Lower lobe of right lung (tissue), 2 donors: ENCODE measurements around the gene NTSR1. TPM values are rescaled to one million over a fixed set of nuclear protein-coding genes. Genes with fewer than 3 reads are reported as not detected.

Source experiments
- ATAC-seq, 2 donors: fragments of 200-7000 bp; cut with Tn5 transposase; one replicate each; pipeline ENCODE4 v1.9.1; 2020 to 2022; ENCODE audit warnings: mild to moderate bottlenecking in 2 of 2, moderate library complexity in 2 of 2
- DNase-seq: peaks from one replicate; pipeline ENCODE4 v3.0.0-alpha.2; 2020
- H3K27ac ChIP-seq: fragments of 200-600 bp; one replicate; pipeline ENCODE4 v1.8.0; 2022
- H3K27me3 ChIP-seq: fragments of 200-600 bp; one replicate; pipeline ENCODE4 v1.8.0; 2022; ENCODE audit warnings: low read depth
- H3K36me3 ChIP-seq: fragments of 200-600 bp; one replicate; pipeline ENCODE4 v1.8.0; 2022; ENCODE audit warnings: mild to moderate bottlenecking
- H3K4me1 ChIP-seq: fragments of 200-600 bp; one replicate; pipeline ENCODE4 v1.8.0; 2022
- H3K4me3 ChIP-seq: fragments of 200-600 bp; one replicate; pipeline ENCODE4 v1.8.0; 2022; ENCODE audit warnings: mild to moderate bottlenecking
- H3K9me3 ChIP-seq: fragments of 200-600 bp; one replicate; pipeline ENCODE4 v1.8.0; 2022
- intact Hi-C: fragments of 100-400 bp; cut with DNase I; formaldehyde crosslinking; loops from one replicate; pipeline ENCODE4 v1.11.0; 2022
- total RNA-seq: library from RNA; stranded (reverse); fragmentation: NEBNext Ultra II Directional; extraction: Animal tissue kit (Norgen Biotek cat#: 25700); gene quantifications from one replicate; pipeline ENCODE4 v1.2.1, GENCODE V29; 2021
- TF ChIP-seq, protein P1 (sequence below): fragments of 200-600 bp; IDR thresholded peaks from one replicate; pipeline ENCODE4 v1.8.0; 2022; ENCODE audit warnings: antibody characterized with exemption, mild to moderate bottlenecking
- donor health status: DM: no; HTN: yes; CAD: no; lungs with severe emphysema.

The NTSR1 gene
- total RNA-seq, 1 donor from 2014 or later, result not detected

DNA sequence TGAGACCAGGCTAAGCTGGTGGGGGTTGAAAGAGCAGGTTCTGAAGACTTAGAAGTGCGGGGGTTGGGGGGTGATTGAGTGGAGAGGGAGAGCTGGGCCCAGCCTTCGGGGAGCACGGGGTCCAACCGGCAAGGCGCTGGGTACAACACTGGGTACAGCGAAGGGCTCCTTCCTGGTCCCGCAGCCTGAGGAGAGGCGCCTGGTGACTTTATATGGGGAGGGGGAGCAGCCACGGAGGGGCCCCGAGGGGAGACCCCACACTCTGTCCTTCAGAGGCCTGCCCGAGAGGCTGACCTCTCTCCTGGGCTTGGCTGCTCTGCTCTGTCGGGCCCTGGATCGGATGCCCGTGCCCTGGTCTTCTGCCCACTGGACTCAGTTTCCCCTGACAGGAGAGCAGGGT lies 10.4 kb upstream of the NTSR1 start:
- Histone ChIP-seq H3K9me3 (no peaks in the 10 kb centered on the region), H3K27ac (no peak overlapping the region), H3K27me3 (peaks cover 22% of the 10 kb centered on the region), H3K36me3 (no peaks in the 10 kb centered on the region), H3K4me3 (no peak overlapping the region), H3K4me1 (peaks cover 4% of the 10 kb centered on the region)
- ATAC-seq, result no peak
- TF ChIP-seq, protein P1, sequence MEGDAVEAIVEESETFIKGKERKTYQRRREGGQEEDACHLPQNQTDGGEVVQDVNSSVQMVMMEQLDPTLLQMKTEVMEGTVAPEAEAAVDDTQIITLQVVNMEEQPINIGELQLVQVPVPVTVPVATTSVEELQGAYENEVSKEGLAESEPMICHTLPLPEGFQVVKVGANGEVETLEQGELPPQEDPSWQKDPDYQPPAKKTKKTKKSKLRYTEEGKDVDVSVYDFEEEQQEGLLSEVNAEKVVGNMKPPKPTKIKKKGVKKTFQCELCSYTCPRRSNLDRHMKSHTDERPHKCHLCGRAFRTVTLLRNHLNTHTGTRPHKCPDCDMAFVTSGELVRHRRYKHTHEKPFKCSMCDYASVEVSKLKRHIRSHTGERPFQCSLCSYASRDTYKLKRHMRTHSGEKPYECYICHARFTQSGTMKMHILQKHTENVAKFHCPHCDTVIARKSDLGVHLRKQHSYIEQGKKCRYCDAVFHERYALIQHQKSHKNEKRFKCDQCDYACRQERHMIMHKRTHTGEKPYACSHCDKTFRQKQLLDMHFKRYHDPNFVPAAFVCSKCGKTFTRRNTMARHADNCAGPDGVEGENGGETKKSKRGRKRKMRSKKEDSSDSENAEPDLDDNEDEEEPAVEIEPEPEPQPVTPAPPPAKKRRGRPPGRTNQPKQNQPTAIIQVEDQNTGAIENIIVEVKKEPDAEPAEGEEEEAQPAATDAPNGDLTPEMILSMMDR, result no peak
- intact Hi-C loops, result no loop called here
- DNase-seq, result no peak

DNA sequence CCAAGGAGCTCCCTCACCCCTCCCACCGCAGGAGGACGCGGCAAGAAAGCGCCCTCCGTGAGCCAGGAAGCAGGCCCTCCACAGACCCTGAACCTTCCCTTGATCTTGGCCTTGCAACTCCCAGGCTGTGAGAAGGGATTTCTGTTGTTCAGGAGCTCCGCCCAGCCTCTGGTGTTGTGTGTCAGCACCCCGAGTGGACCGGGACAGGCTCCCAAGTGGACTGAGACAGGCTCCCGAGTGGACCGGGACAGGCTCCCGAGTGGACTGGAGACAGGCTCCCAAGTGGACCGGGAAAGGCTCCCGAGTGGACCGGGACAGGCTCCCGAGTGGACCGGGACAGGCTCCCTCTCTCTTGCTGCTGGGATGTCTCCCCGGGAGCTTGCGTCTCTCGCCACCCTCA lies 9.3 kb upstream of the NTSR1 start:
- intact Hi-C loops, result no loop called here
- no peak for ATAC-seq
- H3K36me3 ChIP-seq, result no peaks in the 10 kb centered on the region

DNA sequence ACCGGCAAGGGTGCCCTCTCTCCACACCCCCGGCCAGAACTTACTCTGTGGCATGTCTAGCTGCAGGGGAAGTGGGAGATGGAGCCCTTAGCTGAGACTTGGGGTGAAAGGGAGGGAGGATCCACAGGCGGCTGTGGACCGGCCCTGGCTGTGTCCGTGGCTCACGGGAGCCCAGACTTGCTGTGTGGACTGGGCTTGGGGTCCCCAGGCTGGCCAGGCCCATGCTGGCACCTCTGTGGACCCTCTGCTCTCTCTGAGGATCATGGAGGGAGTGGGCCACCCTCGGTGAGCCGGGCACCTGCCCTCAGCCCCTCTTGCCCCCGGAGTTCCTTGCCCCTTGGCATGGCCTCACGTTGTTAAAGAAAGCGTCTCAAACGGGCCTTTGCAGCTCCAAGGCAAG lies 8.9 kb upstream of the NTSR1 start:
- Histone ChIP-seq H3K36me3 (no peaks in the 10 kb centered on the region), H3K27me3 (peaks cover 22% of the 10 kb centered on the region), H3K4me1 (peaks cover 18% of the 10 kb centered on the region), H3K9me3 (no peaks in the 10 kb centered on the region), H3K27ac (no peak overlapping the region), H3K4me3 (no peak overlapping the region)
- no peak for ATAC-seq
- no peak for DNase-seq
- TF ChIP-seq, protein P1, result no peak
- intact Hi-C loops, result no loop called here

More for the DNA sequence above, 9.3 kb upstream of the NTSR1 start:
- H3K27ac ChIP-seq, result no peak overlapping the region
- no peaks in the 10 kb centered on the region for H3K9me3 ChIP-seq
- TF ChIP-seq, protein P1, result no peak
- H3K4me3 ChIP-seq, result no peak overlapping the region
- no peak for DNase-seq
- peaks cover 14% of the 10 kb centered on the region for H3K4me1 ChIP-seq
- H3K27me3 ChIP-seq, result peaks cover 21% of the 10 kb centered on the region

DNA sequence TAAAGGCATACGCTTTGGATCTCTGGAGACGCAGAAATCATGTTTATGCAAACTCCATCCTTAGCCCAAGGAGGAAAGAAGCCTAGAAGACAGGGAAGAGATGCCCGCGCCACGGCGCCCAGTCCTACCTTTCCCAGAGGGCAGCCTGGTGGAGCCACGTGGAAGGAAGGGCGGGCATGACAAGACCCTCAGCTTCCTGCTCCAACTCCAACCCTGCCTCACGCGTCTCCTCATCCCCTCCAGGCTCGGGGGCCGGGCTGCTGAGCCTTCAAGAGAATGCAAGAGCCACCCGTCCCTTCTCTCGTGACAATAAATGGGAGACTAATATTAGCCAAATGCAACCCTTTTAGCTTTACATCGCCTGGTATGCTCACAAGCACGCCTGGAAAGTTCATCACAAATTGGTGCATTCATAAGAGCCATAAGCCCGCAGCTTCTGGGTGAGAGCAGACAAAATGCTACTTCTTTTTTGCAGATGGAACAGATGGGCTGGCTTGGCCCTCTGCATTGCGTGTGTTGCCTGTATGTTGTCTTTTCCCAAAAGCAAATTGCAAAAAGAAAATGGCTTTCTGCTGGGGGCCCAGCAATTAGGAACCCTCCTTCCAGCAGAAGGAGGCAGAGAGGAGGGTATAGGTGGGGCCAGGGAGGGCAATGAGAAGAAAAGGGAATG lies 8.2 kb upstream of the NTSR1 start:
- Histone ChIP-seq H3K4me1 (peaks cover 22% of the 10 kb centered on the region), H3K27ac (no peak overlapping the region), H3K36me3 (no peaks in the 10 kb centered on the region), H3K4me3 (no peak overlapping the region), H3K9me3 (no peaks in the 10 kb centered on the region), H3K27me3 (peaks cover 16% of the 10 kb centered on the region)
- intact Hi-C loops, result no loop called here
- DNase-seq (no peak), ATAC-seq (no peak)
- TF ChIP-seq, protein P1, result no peak

DNA sequence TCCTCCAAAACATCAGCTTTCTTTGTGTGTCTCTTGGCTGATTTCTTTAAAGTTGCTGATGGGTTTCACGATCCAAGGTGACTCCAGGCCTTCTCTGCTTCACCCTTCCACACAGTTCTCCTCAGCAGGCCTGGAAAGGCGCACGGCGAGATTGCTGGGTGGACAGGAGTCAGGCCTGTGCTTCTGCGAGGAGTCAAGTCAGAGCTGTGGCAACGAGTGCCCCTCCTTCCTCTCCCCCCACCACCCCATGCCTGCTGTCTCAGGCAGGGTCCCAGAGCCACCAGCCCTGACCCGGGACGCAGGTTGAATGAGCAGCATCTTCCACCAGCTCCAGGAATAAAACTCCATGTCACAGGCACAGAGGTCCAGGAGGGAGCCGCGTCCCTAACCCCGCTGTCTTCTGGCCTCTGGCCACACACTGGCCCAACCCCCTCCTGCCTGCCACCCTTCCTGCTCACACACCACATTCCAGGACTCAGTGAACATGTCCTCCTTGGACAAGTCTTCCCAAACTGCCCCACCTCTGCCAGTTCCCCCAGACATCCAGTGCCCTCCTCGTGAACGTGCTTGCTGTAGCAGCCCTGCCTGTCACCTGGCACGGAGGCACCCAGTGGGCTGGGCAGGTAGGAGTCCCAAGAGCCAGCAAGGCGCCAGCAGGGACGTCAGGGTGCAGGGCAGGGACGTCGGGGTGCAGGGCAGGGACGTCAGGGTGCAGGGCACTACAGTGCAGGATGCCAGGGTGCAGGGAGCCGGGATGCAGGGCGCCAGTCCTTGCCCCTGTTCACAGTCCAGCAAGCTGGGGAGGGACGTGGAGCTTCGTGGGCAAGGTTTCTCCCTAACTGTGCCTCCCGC lies 7.2 kb upstream of the NTSR1 start:
- DNase-seq (no peak), ATAC-seq (no peak)
- intact Hi-C loops, result no loop called here
- peaks cover 18% of the 10 kb centered on the region for H3K27me3 ChIP-seq
- H3K4me1 ChIP-seq, result peaks cover 22% of the 10 kb centered on the region
- no peaks in the 10 kb centered on the region for H3K9me3 ChIP-seq
- no peak overlapping the region for H3K4me3 ChIP-seq
- H3K27ac ChIP-seq, result no peak overlapping the region
- H3K36me3 ChIP-seq, result no peaks in the 10 kb centered on the region
- TF ChIP-seq, protein P1, result no peak
